K562 (cell line): ENCODE results near the gene SLC66A2. TPM values are rescaled to one million over a fixed set of nuclear protein-coding genes. Genes with fewer than 3 reads are reported as not detected.

Experiments
- BCL6 ChIP-seq: fragments of 250-450 bp; sonication (Bioruptor Pico); IDR thresholded peaks from 2 replicates; pipeline ENCODE4 v1.4.0; 2020
- HOXB6 ChIP-seq: fragments of 250-450 bp; sonication (Bioruptor Pico); IDR thresholded peaks from 2 replicates; pipeline ENCODE4 v1.5.1; 2022; ENCODE audit warnings: mild to moderate bottlenecking, borderline replicate concordance
- KAT2B ChIP-seq: IDR thresholded peaks from one replicate; pipeline ENCODE4 v1.6.1; 2012; ENCODE audit warnings: low read depth, mild to moderate bottlenecking, control low read depth, inconsistent platforms, low read length, moderate library complexity
- PHF20 ChIP-seq: fragments of 450-650 bp; IDR thresholded peaks from 2 replicates; pipeline ENCODE4 v1.6.1; 2018; ENCODE audit not compliant: partially characterized antibody
- RCOR1 ChIP-seq, 2 experiments: IDR thresholded peaks; 2 replicates each; pipeline ENCODE4 v1.6.1; 2012; ENCODE audit warnings: low read depth in 2 of 2, low read length in 2 of 2, borderline replicate concordance in 1 of 2, improper control_type of control experiment in 1 of 2
- ZNF347 ChIP-seq: fragments of 450-650 bp; formaldehyde crosslinking; IDR thresholded peaks from 2 replicates; pipeline ENCODE4 v1.4.0; 2020; ENCODE audit warnings: low read depth, mild to moderate bottlenecking, moderate library complexity
- polyA plus RNA-seq, 8 experiments: library from polyadenylated mRNA; depleted of rRNA in 4 of 8; stranded (reverse) in 5 of 8; unstranded in 3 of 8; fragments of >200 nt; fragmentation: Nextera tagmentation in 2 of 8; fragmentation: Illumina TruSeq in 1 of 8; extraction: Ambion mirVana in 2 of 8; extraction: Trizol in 1 of 8; gene quantifications; 2 replicates each; pipeline versions ENCODE4 v1.2.1 to v1.2.3, GENCODE V29; 2011 to 2014; ENCODE audit warnings: inconsistent platforms in 1 of 8, missing spikeins in 1 of 8
- total RNA-seq, 7 experiments: library from RNA; depleted of rRNA in 6 of 7; stranded (reverse); fragments of >200 nt in 6 of 7; fragmentation: Illumina TruSeq in 2 of 7; extraction: Trizol in 2 of 7; gene quantifications; 2 replicates each; pipeline versions ENCODE4 v1.2.1 to v1.2.3, GENCODE V29; 2011 to 2021; ENCODE audit warnings: low replicate concordance in 1 of 7
- TF ChIP-seq, protein P1 (sequence below): fragments of 250-450 bp; sonication (Bioruptor Pico); IDR thresholded peaks from 2 replicates; pipeline ENCODE4 v1.4.0; 2020; ENCODE audit warnings: mild to moderate bottlenecking, moderate library complexity, borderline replicate concordance
- TF ChIP-seq, protein P2 (sequence below): sonication (generic); IDR thresholded peaks from 2 replicates; pipeline ENCODE4 v1.6.1; 2016

SLC66A2 gene
- total and polyA plus RNA-seq, 9 of the 15 experiments (the other 6 are each of a cell fraction or from before 2014, with no cell fraction given), result 0.25 to 17.5 (median 5.6) TPM

DNA sequence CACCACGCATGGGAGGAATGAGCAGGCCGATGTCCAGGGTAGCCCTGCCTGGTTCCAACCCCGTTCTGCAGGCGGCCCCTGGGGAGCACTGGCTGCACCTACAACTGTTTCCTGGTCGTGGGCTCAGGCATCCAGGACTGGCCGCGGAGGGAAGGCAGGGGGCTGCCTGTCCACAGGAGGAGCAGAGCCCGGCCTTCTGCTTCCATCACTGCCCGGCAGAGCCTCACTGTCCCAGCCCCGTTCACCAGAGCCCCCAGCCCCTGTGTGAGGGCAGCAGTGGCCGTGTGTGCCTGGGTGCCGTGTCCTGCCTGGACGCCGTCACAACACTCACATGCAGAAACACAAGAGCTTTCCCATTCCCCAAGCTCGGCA lies 97.5 kb downstream of the SLC66A2 start (continued):
- TF ChIP-seq HOXB6 (CRISPR knock-in tag) (no peak), RCOR1 (IDR thresholded peaks at IDR 0.05; ENCODE audit: borderline replicate concordance in 1 of 2, low read depth in 2 of 2, low read length in 2 of 2) (no peak), ZNF347 (CRISPR knock-in tag) (no peak), PHF20 (no peak), KAT2B (no peak), BCL6 (CRISPR knock-in tag) (no peak)
- TF ChIP-seq, protein P1, sequence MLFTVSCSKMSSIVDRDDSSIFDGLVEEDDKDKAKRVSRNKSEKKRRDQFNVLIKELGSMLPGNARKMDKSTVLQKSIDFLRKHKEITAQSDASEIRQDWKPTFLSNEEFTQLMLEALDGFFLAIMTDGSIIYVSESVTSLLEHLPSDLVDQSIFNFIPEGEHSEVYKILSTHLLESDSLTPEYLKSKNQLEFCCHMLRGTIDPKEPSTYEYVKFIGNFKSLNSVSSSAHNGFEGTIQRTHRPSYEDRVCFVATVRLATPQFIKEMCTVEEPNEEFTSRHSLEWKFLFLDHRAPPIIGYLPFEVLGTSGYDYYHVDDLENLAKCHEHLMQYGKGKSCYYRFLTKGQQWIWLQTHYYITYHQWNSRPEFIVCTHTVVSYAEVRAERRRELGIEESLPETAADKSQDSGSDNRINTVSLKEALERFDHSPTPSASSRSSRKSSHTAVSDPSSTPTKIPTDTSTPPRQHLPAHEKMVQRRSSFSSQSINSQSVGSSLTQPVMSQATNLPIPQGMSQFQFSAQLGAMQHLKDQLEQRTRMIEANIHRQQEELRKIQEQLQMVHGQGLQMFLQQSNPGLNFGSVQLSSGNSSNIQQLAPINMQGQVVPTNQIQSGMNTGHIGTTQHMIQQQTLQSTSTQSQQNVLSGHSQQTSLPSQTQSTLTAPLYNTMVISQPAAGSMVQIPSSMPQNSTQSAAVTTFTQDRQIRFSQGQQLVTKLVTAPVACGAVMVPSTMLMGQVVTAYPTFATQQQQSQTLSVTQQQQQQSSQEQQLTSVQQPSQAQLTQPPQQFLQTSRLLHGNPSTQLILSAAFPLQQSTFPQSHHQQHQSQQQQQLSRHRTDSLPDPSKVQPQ (CRISPR knock-in tag), result no peak
- TF ChIP-seq, protein P2, sequence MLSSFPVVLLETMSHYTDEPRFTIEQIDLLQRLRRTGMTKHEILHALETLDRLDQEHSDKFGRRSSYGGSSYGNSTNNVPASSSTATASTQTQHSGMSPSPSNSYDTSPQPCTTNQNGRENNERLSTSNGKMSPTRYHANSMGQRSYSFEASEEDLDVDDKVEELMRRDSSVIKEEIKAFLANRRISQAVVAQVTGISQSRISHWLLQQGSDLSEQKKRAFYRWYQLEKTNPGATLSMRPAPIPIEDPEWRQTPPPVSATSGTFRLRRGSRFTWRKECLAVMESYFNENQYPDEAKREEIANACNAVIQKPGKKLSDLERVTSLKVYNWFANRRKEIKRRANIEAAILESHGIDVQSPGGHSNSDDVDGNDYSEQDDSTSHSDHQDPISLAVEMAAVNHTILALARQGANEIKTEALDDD, result no peak
